Stomach (tissue), 4 donors: ENCODE results near the gene CLCN6.

Experiments used
- CTCF ChIP-seq, 7 experiments: fragments of 450-650 bp in 4 of 7; fragments of 200-600 bp in 3 of 7; sonication (generic) in 3 of 7; IDR thresholded peaks; one replicate each; pipeline ENCODE4 v1.5.1; 2016 to 2019; ENCODE audit warnings: antibody characterized with exemption in 7 of 7, control low read depth in 2 of 7, mild to moderate bottlenecking in 1 of 7
- EP300 ChIP-seq: sonication (generic); formaldehyde crosslinking; IDR thresholded peaks from one replicate; pipeline ENCODE4 v1.6.1; 2017; ENCODE audit warnings: antibody characterized with exemption
- POLR2A ChIP-seq, 4 donors: fragments of 450-650 bp; IDR thresholded peaks; one replicate each; pipeline ENCODE4 v1.6.1; 2016; ENCODE audit warnings: antibody characterized with exemption in 4 of 4, control low read depth in 2 of 4, mild to moderate bottlenecking in 1 of 4, moderate library complexity in 1 of 4
- POLR2AphosphoS5 ChIP-seq, 3 donors: sonication (generic); formaldehyde crosslinking; IDR thresholded peaks; one replicate each; pipeline ENCODE4 v1.6.1; 2016; ENCODE audit warnings: antibody characterized with exemption in 3 of 3

GRCh38 chr1:11769274-11769673, 36.7 kb upstream of the CLCN6 start:
- TF ChIP-seq POLR2AphosphoS5 (IDR thresholded peaks at IDR 0.05) (no peak), POLR2A (IDR thresholded peaks at IDR 0.05) (no peak), CTCF (IDR thresholded peaks at IDR 0.05) (no peak), EP300 (no peak)
